Measurements from ENCODE around the gene KIF6. TPM values are rescaled to one million over a fixed set of nuclear protein-coding genes. Genes with fewer than 3 reads are reported as not detected.

KIF6 gene
- total RNA-seq, 1 donor from 2014 or later, result not detected

GRCh38 chr6:39432330-39433025 lies 292.7 kb downstream of the KIF6 start:
- H3K27me3 ChIP-seq (ENCODE audit: control insufficient read depth, insufficient read depth, low read length), result no peaks in the 10 kb centered on the region
- no peak overlapping the region for H3K4me3 ChIP-seq (ENCODE audit: low read depth, low read length)
- DNase-seq (ENCODE audit: low read depth), result no peak
- FAIRE-seq, result no peak
- no peak for TF ChIP-seq CTCF (IDR thresholded peaks at IDR 0.05; ENCODE audit: insufficient read depth, low read length, severe bottlenecking)
- H3K36me3 ChIP-seq (ENCODE audit: control insufficient read depth, insufficient read depth, low read length), result no peaks in the 10 kb centered on the region

DNA sequence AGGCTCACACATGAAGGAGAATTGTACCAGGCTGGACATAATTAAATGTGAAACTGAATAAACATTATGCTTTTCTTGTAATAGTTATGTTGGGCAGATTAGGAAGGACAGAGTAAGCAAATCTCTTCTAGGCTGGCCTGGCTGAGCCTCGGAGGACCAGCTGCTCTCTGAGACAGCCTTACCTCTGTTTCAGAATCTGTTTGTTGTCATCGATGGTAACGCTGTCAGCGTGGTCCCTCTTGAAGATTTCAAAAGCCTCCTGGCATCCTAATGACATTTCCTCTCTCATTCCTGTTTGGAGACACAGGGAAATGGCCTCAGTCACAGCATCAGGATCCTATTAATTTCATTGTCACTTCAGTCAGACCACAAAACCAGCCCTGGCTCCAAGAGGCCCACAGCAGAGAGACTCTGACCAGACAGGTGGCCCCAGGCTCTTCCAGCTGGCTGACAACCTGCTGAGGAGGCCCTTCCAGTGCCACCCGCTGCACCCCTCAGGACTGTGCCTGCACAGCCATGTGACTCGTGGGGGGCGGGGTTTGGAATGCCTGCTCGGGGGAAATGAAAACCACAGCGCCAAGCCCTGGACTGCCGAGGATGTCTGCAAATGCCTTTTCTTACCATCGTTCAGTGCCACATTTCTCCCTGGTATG lies 294.2 kb downstream of the KIF6 start:
- FAIRE-seq (no peak), DNase-seq (ENCODE audit: low read depth) (peak; percentile 13)
- H3K36me3 ChIP-seq (ENCODE audit: control insufficient read depth, insufficient read depth, low read length), result no peaks in the 10 kb centered on the region
- TF ChIP-seq CTCF (IDR thresholded peaks at IDR 0.05; ENCODE audit: insufficient read depth, low read length, severe bottlenecking), result no peak
- no peak overlapping the region for H3K4me3 ChIP-seq (ENCODE audit: low read depth, low read length)
- H3K27me3 ChIP-seq (ENCODE audit: control insufficient read depth, insufficient read depth, low read length), result no peaks in the 10 kb centered on the region

DNA sequence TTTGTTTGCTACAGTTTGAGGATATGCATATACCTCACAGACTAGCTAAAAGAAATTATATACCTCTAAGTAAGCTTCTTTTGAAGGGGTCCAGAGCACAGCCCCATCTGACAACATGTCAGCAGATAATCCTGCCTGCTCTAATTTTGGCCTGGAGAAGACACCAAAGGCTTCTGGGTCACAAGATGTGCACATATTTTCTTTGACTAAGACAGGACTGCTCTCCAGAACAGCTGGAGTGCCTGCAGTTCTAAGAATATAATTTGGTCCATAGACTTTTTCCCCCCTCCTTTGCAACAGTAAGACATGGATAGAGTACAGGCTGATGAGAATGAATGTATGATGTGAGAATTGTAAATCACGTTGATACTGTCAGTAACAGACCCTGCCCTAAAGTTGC lies 294.8 kb downstream of the KIF6 start:
- H3K27me3 ChIP-seq (ENCODE audit: control insufficient read depth, insufficient read depth, low read length), result no peaks in the 10 kb centered on the region
- no peak for TF ChIP-seq CTCF (IDR thresholded peaks at IDR 0.05; ENCODE audit: insufficient read depth, low read length, severe bottlenecking)
- no peak for DNase-seq (ENCODE audit: low read depth)
- H3K4me3 ChIP-seq (ENCODE audit: low read depth, low read length), result no peak overlapping the region
- H3K36me3 ChIP-seq (ENCODE audit: control insufficient read depth, insufficient read depth, low read length), result no peaks in the 10 kb centered on the region
- FAIRE-seq, result no peak

DNA sequence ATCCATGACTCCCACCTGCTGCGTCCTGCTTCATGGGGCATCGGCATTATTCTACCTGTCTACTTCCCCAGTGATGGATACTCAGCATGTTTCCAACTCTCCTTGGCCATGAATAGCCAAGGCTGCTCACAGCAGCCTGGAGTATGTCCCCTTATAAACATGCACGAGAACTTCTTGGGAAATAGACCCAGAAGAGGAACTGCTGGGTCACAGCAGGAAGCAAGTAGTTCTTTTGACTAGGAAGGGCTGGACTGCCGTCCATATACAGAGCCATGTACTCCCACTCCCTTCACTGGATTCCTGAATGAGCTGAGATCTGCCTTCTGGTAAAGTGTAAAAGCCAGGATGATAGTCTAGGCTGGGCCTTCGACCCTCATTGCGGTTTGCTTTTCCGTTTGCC lies 296.4 kb downstream of the KIF6 start:
- DNase-seq (ENCODE audit: low read depth), result no peak
- no peak for TF ChIP-seq CTCF (IDR thresholded peaks at IDR 0.05; ENCODE audit: insufficient read depth, low read length, severe bottlenecking)
- H3K27me3 ChIP-seq (ENCODE audit: control insufficient read depth, insufficient read depth, low read length), result no peaks in the 10 kb centered on the region
- no peak for FAIRE-seq
- no peak overlapping the region for H3K4me3 ChIP-seq (ENCODE audit: low read depth, low read length)
- H3K36me3 ChIP-seq (ENCODE audit: control insufficient read depth, insufficient read depth, low read length), result no peaks in the 10 kb centered on the region

DNA sequence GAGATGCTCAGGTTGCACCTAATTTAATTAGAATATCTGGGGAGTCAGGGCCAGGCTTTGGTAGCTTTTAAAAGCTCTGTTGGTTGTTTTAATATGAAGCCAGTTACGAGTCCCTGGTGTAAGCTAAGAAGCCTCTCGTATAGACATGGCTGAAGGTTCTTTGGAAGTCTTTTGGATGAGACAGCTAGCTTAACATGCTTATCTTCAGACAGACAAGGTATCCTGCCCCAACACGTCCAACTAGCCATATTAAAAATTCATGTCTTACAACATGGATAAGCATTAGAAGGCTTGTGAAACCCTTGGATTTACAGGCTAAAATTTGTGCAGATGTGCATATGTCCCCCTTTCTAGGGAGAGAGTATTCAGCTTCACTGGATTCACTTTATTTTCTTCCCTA lies 297.1 kb downstream of the KIF6 start:
- Histone ChIP-seq H3K36me3 (ENCODE audit: control insufficient read depth, insufficient read depth, low read length) (no peaks in the 10 kb centered on the region), H3K4me3 (ENCODE audit: low read depth, low read length) (no peak overlapping the region), H3K27me3 (ENCODE audit: control insufficient read depth, insufficient read depth, low read length) (no peaks in the 10 kb centered on the region)
- FAIRE-seq, result no peak
- DNase-seq (ENCODE audit: low read depth), result peak; percentile 87
- no peak for TF ChIP-seq CTCF (IDR thresholded peaks at IDR 0.05; ENCODE audit: insufficient read depth, low read length, severe bottlenecking)

Data from bronchial epithelial cell (primary cell).